GM12878 (cell line): ENCODE data around the gene TRMU. TPM values are rescaled to one million over a fixed set of nuclear protein-coding genes. Genes with fewer than 3 reads are reported as not detected.
A peak's percentile ranks its signal among the peaks of the same experiment; 100 is the strongest.

Experiments used
- ATAC-seq: fragments of 200-7000 bp; cut with Tn5 transposase; 3 replicates; pipeline ENCODE4 v1.9.1; 2020; ENCODE audit warnings: mild to moderate bottlenecking, moderate library complexity
- BruUV-seq: library from RNA; stranded (reverse); fragments of 400-500 nt; replicated peaks from 2 replicates; lab custom pipeline; 2021; lab: Mats Ljungman, UMichigan
- CTCF ChIA-PET: fragments of 300-600 bp; sonication (Branson Sonifier 250); formaldehyde crosslinking; extraction: SDS; loops from one replicate; lab custom pipeline; 2021; ENCODE audit warnings: inconsistent platforms; lab: Yijun Ruan, JAX
- POLR2A ChIA-PET: fragments of 350-600 bp; formaldehyde crosslinking; extraction: SDS; loops from one replicate; lab custom pipeline; 2021; ENCODE audit warnings: inconsistent platforms; lab: Charles Lee
- RAD21 ChIA-PET: fragments of 300-600 bp; sonication (Branson Sonifier 250); formaldehyde crosslinking; loops from one replicate; lab custom pipeline; 2023; ENCODE audit warnings: antibody characterized with exemption; ENCODE audit not compliant: unreplicated experiment; lab: Charles Lee
- SMC1A ChIA-PET: fragments of 300-600 bp; sonication (Branson Sonifier 250); formaldehyde crosslinking; loops from one replicate; lab custom pipeline; 2023; ENCODE audit not compliant: unreplicated experiment, uncharacterized antibody; lab: Charles Lee
- DNase-seq: peaks from one replicate; pipeline ENCODE4 v3.0.0-alpha.2; 2011; ENCODE audit warnings: low read depth, low spot score
- FAIRE-seq: peaks from 3 replicates; lab custom pipeline; 2011; peaks lifted over from hg19 to GRCh38; lab: Jason Lieb, UNC
- H2AFZ ChIP-seq: 2 replicates; pipeline ENCODE4 v1.6.0; 2011; ENCODE audit warnings: low read depth, low read length, control low read depth; ENCODE audit not compliant: control insufficient read depth
- H3K27ac ChIP-seq: 2 replicates; pipeline ENCODE4 v1.5.1; 2011; ENCODE audit warnings: control low read depth; ENCODE audit not compliant: control insufficient read depth, insufficient read depth
- H3K27me3 ChIP-seq, 2 experiments: replicated peaks in 1 of 2; 2 replicates each; pipeline versions ENCODE4 v1.6.0 to v1.6.1; 2011; ENCODE audit warnings: low read length in 1 of 2; ENCODE audit not compliant: control insufficient read depth in 2 of 2, insufficient read depth in 2 of 2
- H3K36me3 ChIP-seq, 2 experiments: 2 replicates each; pipeline ENCODE4 v1.5.1; 2011; ENCODE audit warnings: low read length in 1 of 2; ENCODE audit not compliant: control insufficient read depth in 2 of 2, insufficient read depth in 2 of 2
- H3K4me1 ChIP-seq: 2 replicates; pipeline ENCODE4 v1.6.1; 2011; ENCODE audit warnings: mild to moderate bottlenecking, low read length, moderate library complexity, mixed read lengths; ENCODE audit not compliant: control insufficient read depth, insufficient read depth
- H3K4me2 ChIP-seq: 2 replicates; pipeline ENCODE4 v1.6.0; 2011; ENCODE audit warnings: control low read depth; ENCODE audit not compliant: control insufficient read depth, insufficient read depth
- H3K4me3 ChIP-seq: fragments of 200-600 bp; sonication (generic); 2 replicates; pipeline ENCODE4 v1.5.1; 2016
- H3K79me2 ChIP-seq: 2 replicates; pipeline ENCODE4 v1.6.0; 2011; ENCODE audit warnings: low read length; ENCODE audit not compliant: control insufficient read depth, insufficient read depth
- H3K9ac ChIP-seq: 2 replicates; pipeline ENCODE4 v1.8.0; 2011; ENCODE audit warnings: low read length, control low read depth, mixed read lengths; ENCODE audit not compliant: control insufficient read depth, insufficient read depth
- H3K9me3 ChIP-seq: replicated peaks from 3 replicates; pipeline ENCODE4 v1.5.1; 2011; ENCODE audit warnings: mild to moderate bottlenecking, low read length; ENCODE audit not compliant: control insufficient read depth, insufficient read depth
- H4K20me1 ChIP-seq: 2 replicates; pipeline ENCODE4 v1.6.0; 2011; ENCODE audit not compliant: control insufficient read depth, insufficient read depth
- CUX1 ChIP-seq: IDR thresholded peaks from 2 replicates; pipeline ENCODE4 v1.6.1; 2012; ENCODE audit warnings: improper control_type of control experiment, low read depth, low read length; ENCODE audit not compliant: insufficient replicate concordance
- HDAC2 ChIP-seq: fragments of 200-600 bp; sonication (generic); IDR thresholded peaks from 2 replicates; pipeline ENCODE4 v1.6.1; 2017
- NFYB ChIP-seq: IDR thresholded peaks from 2 replicates; pipeline ENCODE4 v1.6.1; 2011; ENCODE audit warnings: low read depth, mild to moderate bottlenecking, low read length, improper control_type of control experiment, moderate library complexity; ENCODE audit not compliant: insufficient read depth
- NR2C1 ChIP-seq: fragments of 450-650 bp; IDR thresholded peaks from 2 replicates; pipeline ENCODE4 v1.6.1; 2017; ENCODE audit warnings: antibody characterized with exemption, mild to moderate bottlenecking, moderate library complexity
- NR2F1 ChIP-seq: fragments of 450-650 bp; conservative IDR thresholded peaks from 2 replicates; pipeline ENCODE4 v1.6.1; 2017; ENCODE audit warnings: mild to moderate bottlenecking
- PRDM15 ChIP-seq: fragments of 450-650 bp; formaldehyde crosslinking; IDR thresholded peaks from 2 replicates; pipeline ENCODE4 v1.4.0; 2020; ENCODE audit warnings: mild to moderate bottlenecking, moderate library complexity
- SIN3A ChIP-seq: IDR thresholded peaks from 2 replicates; pipeline ENCODE4 v1.6.1; 2012; ENCODE audit warnings: low read depth, low read length, improper control_type of control experiment
- ZNF24 ChIP-seq: fragments of 450-650 bp; IDR thresholded peaks from 2 replicates; pipeline ENCODE4 v1.6.1; 2017; ENCODE audit warnings: antibody characterized with exemption, mild to moderate bottlenecking
- WGBS: methylation state at CpG from one replicate; pipeline ENCODE4 v1.1.6; 2016; ENCODE audit warnings: low lambda C conversion rate; ENCODE audit not compliant: insufficient replicate concordance, insufficient coverage; ENCODE audit errors: missing lambda C conversion rate; 5-methylcytosine and 5-hydroxymethylcytosine counted together
- in situ Hi-C: fragments of 300-500 bp; cut with MboI; formaldehyde crosslinking; loops from 9 replicates; pipeline ENCODE4 v1.14.3; 2018; ENCODE audit warnings: mixed read lengths
- intact Hi-C: fragments of 100-400 bp; cut with micrococcal nuclease; formaldehyde crosslinking; loops from one replicate; pipeline ENCODE4 v1.14.2; 2022; ENCODE audit not compliant: unreplicated experiment
- polyA plus RNA-seq, 11 experiments: library from polyadenylated mRNA; depleted of rRNA in 4 of 11; unstranded in 6 of 11; stranded (reverse) in 5 of 11; fragments of >200 nt; fragmentation: Nextera tagmentation in 4 of 11; fragmentation: Illumina TruSeq in 1 of 11; extraction: Ambion mirVana in 4 of 11; extraction: Trizol in 1 of 11; gene quantifications; 1 replicate in 1 of 11; 2 replicates in 10 of 11; pipeline versions ENCODE4 v1.2.1 to v1.2.3, GENCODE V29; 2011 to 2016; ENCODE audit warnings: inconsistent platforms in 2 of 11, missing spikeins in 2 of 11, low read depth in 1 of 11
- total RNA-seq, 4 experiments: library from RNA; depleted of rRNA in 3 of 4; stranded (reverse); fragments of >200 nt in 3 of 4; fragmentation: Illumina TruSeq in 1 of 4; extraction: Trizol in 1 of 4; gene quantifications; 2 replicates each; pipeline versions ENCODE4 v1.2.1 to v1.2.3, GENCODE V29; 2013 to 2021

The TRMU gene
- total and polyA plus RNA-seq, 10 of the 15 experiments (the other 5 are each of a cell fraction or from before 2014, with no cell fraction given) = 3.5 to 57.0 (median 44.0) TPM

- TF ChIP-seq PRDM15 (CRISPR knock-in tag) (no peak), NFYB (no peak), NR2F1 (no peak), ZNF24 (no peak), NR2C1 (no peak), HDAC2 (no peak), SIN3A (no peak)
These were observed 26.9 kb downstream of the TRMU start (continued) for GRCh38 chr22:46362203-46362933.

GRCh38 chr22:46362934-46363515, 27.5 kb downstream of the TRMU start:
- no peaks in the 10 kb centered on the region for H3K4me1 ChIP-seq
- no peaks in the 10 kb centered on the region for H3K27me3 ChIP-seq
- H4K20me1 ChIP-seq = no peaks in the 10 kb centered on the region
- in situ Hi-C loops = no loop called here
- H3K4me3 ChIP-seq = no peak overlapping the region
- no peaks in the 10 kb centered on the region; a peak in 2 of 4 replicates for H3K36me3 ChIP-seq
- H3K27ac ChIP-seq = no peak overlapping the region
- no peak overlapping the region for H3K9ac ChIP-seq
- ChIA-PET SMC1A (no interaction called here), POLR2A (no interaction called here), RAD21 (no interaction called here), CTCF (no interaction called here)
- no peak overlapping the region for H3K4me2 ChIP-seq
- DNase-seq (no peak), FAIRE-seq (no peak), ATAC-seq (no peak)
- BruUV-seq = no TSS peak
- H3K9me3 ChIP-seq = no peaks in the 10 kb centered on the region
- no peak overlapping the region for H2AFZ ChIP-seq
- no peaks in the 10 kb centered on the region for H3K79me2 ChIP-seq
- WGBS = 56% methylated on average over 14 of the region's 15 CpGs
- intact Hi-C loops = no loop called here
- no peak for TF ChIP-seq CUX1
- 0 out of 2 replicates have a peak, but pooled peaks have one; percentile 13 for TF ChIP-seq NR2F1
